ENCODE data around the gene CCDC149.

GRCh38 chr4:24800325-24800895 is 112.4 kb downstream of the CCDC149 start:
- no peak for TF ChIP-seq MAFK (IDR thresholded peaks at IDR 0.05; ENCODE audit: low read depth, low read length)
- TF ChIP-seq CTCF (conservative IDR thresholded peaks at IDR 0.05; ENCODE audit: low read depth, low read length) = no peak
- TF ChIP-seq RCOR1 (IDR thresholded peaks at IDR 0.05; ENCODE audit: insufficient replicate concordance, low read length) = no peak
- TF ChIP-seq FOS (IDR thresholded peaks at IDR 0.05; ENCODE audit: low read depth, low read length) = no peak
- no peak for TF ChIP-seq MAZ (IDR thresholded peaks at IDR 0.05; ENCODE audit: borderline replicate concordance, low read depth, low read length)
- no peak for TF ChIP-seq POLR2A (IDR thresholded peaks at IDR 0.05; ENCODE audit: low read depth, low read length)
- no peak for TF ChIP-seq CEBPB (IDR thresholded peaks at IDR 0.05; ENCODE audit: low read depth, low read length)
- no peak for TF ChIP-seq SMC3 (IDR thresholded peaks at IDR 0.05; ENCODE audit: low read depth, low read length)
- no peak for TF ChIP-seq USF2 (IDR thresholded peaks at IDR 0.05; ENCODE audit: low read depth, low read length)
- TF ChIP-seq, protein P1, sequence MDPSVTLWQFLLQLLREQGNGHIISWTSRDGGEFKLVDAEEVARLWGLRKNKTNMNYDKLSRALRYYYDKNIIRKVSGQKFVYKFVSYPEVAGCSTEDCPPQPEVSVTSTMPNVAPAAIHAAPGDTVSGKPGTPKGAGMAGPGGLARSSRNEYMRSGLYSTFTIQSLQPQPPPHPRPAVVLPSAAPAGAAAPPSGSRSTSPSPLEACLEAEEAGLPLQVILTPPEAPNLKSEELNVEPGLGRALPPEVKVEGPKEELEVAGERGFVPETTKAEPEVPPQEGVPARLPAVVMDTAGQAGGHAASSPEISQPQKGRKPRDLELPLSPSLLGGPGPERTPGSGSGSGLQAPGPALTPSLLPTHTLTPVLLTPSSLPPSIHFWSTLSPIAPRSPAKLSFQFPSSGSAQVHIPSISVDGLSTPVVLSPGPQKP (IDR thresholded peaks at IDR 0.05; ENCODE audit: borderline replicate concordance, low read depth, low read length) = no peak

Measured in IMR-90 (cell line).